DLD1 (cell line): ENCODE results near the gene CAP2.
"Not testable (repeated sequence)": the region's sequence is repeated elsewhere in the genome, so short reads cannot be mapped to it uniquely, and the experiment has no call there.

Source experiments
- in situ Hi-C: cut with HindIII; loops from 2 replicates; pipeline ENCODE4 v1.10.0; 2017; ENCODE audit warnings: low sequenced_read_pairs

Gene CAP2

GRCh38 chr6:17396256-17396655 is 2.9 kb downstream of the CAP2 start:
- in situ Hi-C loops = no loop called here

- in situ Hi-C loops = no loop called here
These were observed 4.4 kb downstream of the CAP2 start for GRCh38 chr6:17397764-17398194.

- in situ Hi-C loops = not testable (repeated sequence)
These were observed 12.0 kb downstream of the CAP2 start for GRCh38 chr6:17405181-17405943.

DNA sequence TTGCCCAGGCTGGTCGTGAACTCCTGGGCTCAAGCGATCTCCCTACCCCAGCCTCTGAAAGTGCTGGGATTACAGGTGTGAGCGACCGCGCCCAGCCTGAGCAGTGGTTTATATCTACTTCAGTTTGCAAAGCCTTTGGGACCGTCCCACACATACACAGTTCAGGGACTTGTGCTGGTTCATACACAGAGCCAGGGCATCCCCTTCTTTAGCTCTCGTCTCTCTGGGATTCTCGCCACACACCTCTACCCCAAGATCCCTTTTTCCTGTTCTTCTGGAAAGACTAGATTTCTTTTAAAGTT is 12.5 kb downstream of the CAP2 start:
- in situ Hi-C loops = no loop called here

DNA sequence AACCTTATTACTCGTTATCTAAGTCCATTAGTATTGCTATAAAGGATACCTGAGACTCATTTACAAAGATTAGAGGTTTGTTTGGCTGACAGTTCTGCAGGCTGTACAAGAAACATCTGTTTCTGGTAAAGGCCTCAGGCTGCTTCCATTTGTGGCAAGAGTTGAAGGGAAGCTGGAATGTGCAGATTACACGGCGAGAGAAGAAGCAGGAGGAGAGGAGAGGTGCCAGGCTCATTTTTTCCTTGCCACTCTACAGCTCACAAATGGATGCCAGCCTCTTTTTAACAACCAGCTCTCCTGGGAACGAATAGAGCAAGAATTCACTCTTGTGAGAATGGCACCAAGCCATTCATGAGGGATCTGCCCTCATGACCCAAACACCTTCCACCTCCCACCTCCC is 14.7 kb downstream of the CAP2 start:
- in situ Hi-C loops = no loop called here

GRCh38 chr6:17410281-17410680 is 16.9 kb downstream of the CAP2 start:
- in situ Hi-C loops = no loop called here

GRCh38 chr6:17413313-17413750 is 19.9 kb downstream of the CAP2 start:
- in situ Hi-C loops = no loop called here

GRCh38 chr6:17414395-17414794 is 21.0 kb downstream of the CAP2 start:
- in situ Hi-C loops = not testable (repeated sequence)

GRCh38 chr6:17415321-17415720 is 21.9 kb downstream of the CAP2 start:
- in situ Hi-C loops = no loop called here

- in situ Hi-C loops = no loop called here
These were observed 23.4 kb downstream of the CAP2 start for GRCh38 chr6:17416806-17417205.

DNA sequence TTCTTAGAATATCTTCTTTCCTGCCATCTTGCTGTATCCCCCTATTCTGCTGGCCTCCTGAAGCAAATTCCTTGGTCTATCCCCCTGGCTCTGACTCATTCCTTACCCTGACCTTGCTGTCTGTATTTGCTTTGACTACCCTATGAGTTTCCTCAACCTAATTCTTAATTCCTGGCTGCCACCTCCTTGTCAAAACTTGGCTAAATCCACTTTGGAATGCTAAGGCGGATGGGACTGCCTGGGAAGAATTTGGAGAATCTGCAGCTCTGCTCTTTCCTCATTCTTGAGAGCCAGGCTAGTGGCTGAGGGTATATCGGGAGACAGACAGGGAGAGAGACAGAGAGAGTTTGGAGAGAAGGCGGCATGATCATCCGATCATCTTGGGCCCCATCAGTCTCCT is 24.4 kb downstream of the CAP2 start:
- in situ Hi-C loops = no loop called here

GRCh38 chr6:17418281-17419188 is 25.1 kb downstream of the CAP2 start:
- in situ Hi-C loops = no loop called here

- in situ Hi-C loops = no loop called here
These were observed 25.8 kb downstream of the CAP2 start for GRCh38 chr6:17419189-17419575.

DNA sequence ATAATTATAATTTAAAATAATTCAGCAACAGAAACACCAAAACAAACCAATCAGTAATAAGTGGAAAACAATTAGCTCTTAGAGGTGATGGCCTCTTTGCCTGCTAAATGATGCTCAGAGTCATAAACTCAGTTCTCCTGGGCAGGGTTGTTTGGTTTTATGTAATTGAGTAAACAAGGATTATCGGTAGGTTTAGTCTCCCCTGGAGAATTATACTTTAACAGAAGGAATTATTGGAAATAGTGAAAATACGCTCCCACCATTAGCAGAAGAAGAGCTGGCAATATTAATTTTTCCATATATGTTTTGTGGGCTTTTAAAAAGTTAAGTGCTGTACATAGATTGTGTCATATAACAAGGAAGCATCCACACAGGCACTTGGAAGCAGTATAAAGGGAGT is 27.0 kb downstream of the CAP2 start:
- in situ Hi-C loops = no loop called here

- in situ Hi-C loops = no loop called here
These were observed 28.0 kb downstream of the CAP2 start for GRCh38 chr6:17421406-17421805.

DNA sequence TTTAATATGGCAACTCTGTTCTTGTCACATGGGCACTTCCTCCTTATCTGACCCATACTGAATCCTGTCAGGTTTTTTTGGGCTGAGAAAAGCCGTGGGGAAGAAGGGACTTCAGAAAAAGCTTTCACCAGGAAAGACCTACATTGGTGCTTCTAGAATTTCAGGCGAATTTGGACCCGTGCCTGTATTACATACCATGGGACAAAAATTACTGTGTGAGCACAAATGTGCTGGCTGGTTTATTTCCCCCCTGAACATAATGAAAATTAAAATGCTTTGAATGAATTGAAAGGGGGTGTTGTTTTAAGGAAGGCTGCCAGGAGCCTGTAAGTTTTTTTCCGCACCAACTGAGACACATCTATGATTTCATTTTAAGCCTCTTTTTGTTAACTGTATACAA is 29.6 kb downstream of the CAP2 start:
- in situ Hi-C loops = no loop called here

- in situ Hi-C loops = no loop called here
These were observed 33.7 kb downstream of the CAP2 start for GRCh38 chr6:17427062-17427461.

GRCh38 chr6:17427617-17428016 is 34.2 kb downstream of the CAP2 start:
- in situ Hi-C loops = no loop called here

- in situ Hi-C loops = not testable (repeated sequence)
These were observed 35.3 kb downstream of the CAP2 start for GRCh38 chr6:17428595-17429120.

GRCh38 chr6:17429383-17430061 is 36.1 kb downstream of the CAP2 start:
- in situ Hi-C loops = no loop called here

- in situ Hi-C loops = no loop called here
These were observed 38.2 kb downstream of the CAP2 start for GRCh38 chr6:17431581-17431980.
